Measurements from ENCODE around the gene ALOX12B. TPM values are rescaled to one million over a fixed set of nuclear protein-coding genes. Genes with fewer than 3 reads are reported as not detected.
A peak's percentile ranks its signal among the peaks of the same experiment; 100 is the strongest.
"Not testable (repeated sequence)": the region's sequence is repeated elsewhere in the genome, so short reads cannot be mapped to it uniquely, and the experiment has no call there.

ALOX12B gene
- total RNA-seq, 1 donor from 2014 or later, result 0.35 TPM

- TF ChIP-seq, protein P1, sequence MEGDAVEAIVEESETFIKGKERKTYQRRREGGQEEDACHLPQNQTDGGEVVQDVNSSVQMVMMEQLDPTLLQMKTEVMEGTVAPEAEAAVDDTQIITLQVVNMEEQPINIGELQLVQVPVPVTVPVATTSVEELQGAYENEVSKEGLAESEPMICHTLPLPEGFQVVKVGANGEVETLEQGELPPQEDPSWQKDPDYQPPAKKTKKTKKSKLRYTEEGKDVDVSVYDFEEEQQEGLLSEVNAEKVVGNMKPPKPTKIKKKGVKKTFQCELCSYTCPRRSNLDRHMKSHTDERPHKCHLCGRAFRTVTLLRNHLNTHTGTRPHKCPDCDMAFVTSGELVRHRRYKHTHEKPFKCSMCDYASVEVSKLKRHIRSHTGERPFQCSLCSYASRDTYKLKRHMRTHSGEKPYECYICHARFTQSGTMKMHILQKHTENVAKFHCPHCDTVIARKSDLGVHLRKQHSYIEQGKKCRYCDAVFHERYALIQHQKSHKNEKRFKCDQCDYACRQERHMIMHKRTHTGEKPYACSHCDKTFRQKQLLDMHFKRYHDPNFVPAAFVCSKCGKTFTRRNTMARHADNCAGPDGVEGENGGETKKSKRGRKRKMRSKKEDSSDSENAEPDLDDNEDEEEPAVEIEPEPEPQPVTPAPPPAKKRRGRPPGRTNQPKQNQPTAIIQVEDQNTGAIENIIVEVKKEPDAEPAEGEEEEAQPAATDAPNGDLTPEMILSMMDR (conservative IDR thresholded peaks at IDR 0.05; ENCODE audit: low read depth, low read length), result no peak
- DNase-seq (ENCODE audit: low read depth), result no peak
- H3K4me3 ChIP-seq (ENCODE audit: low read depth, low read length), result no peak overlapping the region
These were observed 5.2 kb downstream of the ALOX12B start for GRCh38 chr17:8082292-8082691.

DNA sequence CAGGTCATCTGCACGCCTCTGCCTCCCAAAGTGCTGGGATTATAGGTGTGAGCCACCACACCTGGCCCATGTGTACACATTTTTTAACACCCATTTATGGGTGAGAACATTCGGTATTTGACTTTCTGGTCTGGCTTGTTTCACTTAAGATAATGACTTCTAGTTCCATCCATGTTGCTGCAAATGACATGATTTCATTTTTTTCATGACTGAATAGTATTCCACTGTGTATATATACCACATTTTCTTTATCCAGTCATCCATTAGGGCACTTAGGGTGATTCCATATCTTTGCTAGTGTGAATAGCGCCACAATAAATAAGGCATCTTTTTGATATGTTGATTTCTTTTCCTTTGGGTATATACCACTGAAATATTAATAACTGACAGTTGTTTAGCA, 5.6 kb downstream of the ALOX12B start:
- TF ChIP-seq, protein P1 (conservative IDR thresholded peaks at IDR 0.05; ENCODE audit: low read depth, low read length), result no peak
- no peak for DNase-seq (ENCODE audit: low read depth)
- H3K4me3 ChIP-seq (ENCODE audit: low read depth, low read length), result no peak overlapping the region

GRCh38 chr17:8080799-8081219, 6.7 kb downstream of the ALOX12B start:
- no peak for DNase-seq (ENCODE audit: low read depth)
- no peak overlapping the region for H3K4me3 ChIP-seq (ENCODE audit: low read depth, low read length)

GRCh38 chr17:8080208-8080798, 7.2 kb downstream of the ALOX12B start:
- no peak overlapping the region for H3K4me3 ChIP-seq (ENCODE audit: low read depth, low read length)
- TF ChIP-seq, protein P1 (conservative IDR thresholded peaks at IDR 0.05; ENCODE audit: low read depth, low read length), result no peak
- no peak for DNase-seq (ENCODE audit: low read depth)

More at GRCh38 chr17:8080799-8081219, 6.7 kb downstream of the ALOX12B start:
- TF ChIP-seq, protein P1 (conservative IDR thresholded peaks at IDR 0.05; ENCODE audit: low read depth, low read length), result no peak

- no peak for DNase-seq (ENCODE audit: low read depth)
- TF ChIP-seq, protein P1 (conservative IDR thresholded peaks at IDR 0.05; ENCODE audit: low read depth, low read length), result peak; percentile 78
- H3K4me3 ChIP-seq (ENCODE audit: low read depth, low read length), result peak overlapping the region; percentile 51
These were observed 8.0 kb downstream of the ALOX12B start for GRCh38 chr17:8079291-8080207.

DNA sequence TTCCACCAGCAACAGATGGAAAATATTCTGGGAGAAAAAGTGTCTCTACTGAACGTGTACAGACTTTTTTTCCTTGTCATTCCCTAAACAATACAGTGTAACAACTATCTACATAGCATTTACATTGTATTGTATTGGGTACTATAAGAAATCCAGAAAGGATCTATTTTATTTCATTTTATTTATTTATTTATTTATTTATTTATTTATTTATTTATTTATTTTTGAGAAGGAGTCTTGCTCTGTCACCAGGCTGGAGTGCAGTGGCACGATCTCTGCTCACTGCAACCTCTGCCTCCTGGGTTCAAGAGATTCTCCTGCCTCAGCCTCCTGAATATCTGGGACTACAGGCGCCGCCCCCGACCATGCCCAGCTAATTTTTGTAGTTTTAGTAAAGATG, 9.6 kb downstream of the ALOX12B start:
- not testable (repeated sequence) for DNase-seq (ENCODE audit: low read depth)

DNA sequence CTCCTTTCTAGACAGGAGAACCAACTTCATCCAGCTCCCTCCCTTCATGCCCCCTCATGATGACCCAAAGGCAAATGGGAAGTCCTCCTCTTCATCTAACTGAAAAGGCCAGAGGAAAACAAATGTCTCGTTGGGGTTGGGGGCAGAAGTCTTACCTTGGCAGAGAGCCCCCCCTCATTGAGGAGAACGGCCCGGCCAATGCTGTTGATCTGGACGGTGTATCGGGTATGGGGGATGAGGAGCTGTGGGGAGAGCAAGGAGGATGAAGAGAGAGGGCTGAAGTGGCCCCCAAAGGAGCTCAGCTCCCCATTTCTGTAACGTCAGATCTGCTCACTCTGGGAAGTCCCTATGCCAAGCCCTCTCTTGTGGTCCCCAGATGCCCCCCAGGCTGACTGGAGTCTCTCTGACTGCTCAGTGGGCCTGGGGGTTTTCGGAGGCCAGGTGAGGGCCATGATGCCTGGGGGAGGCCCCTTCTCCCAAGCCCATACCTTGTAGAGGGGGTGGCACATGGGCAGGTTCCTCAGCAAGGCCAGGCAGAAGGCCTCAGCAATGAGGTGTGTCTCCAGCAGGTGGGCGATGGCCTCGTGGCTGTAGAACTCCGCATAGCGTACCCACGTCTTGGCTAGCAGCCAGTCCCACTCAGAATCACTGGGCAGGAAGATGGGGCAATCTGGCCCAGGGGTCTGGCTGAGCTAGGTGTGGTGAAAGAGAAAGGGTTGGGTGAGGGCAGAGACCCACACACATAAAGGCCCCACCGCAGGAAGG, 10.8 kb downstream of the ALOX12B start:
- no peak overlapping the region for H3K4me3 ChIP-seq (ENCODE audit: low read depth, low read length)
- DNase-seq (ENCODE audit: low read depth), result no peak
- TF ChIP-seq, protein P1 (conservative IDR thresholded peaks at IDR 0.05; ENCODE audit: low read depth, low read length), result no peak

More for the DNA sequence above, 9.6 kb downstream of the ALOX12B start:
- not testable (repeated sequence) for H3K4me3 ChIP-seq (ENCODE audit: low read depth, low read length)
